GM12892 (cell line): ENCODE results near the gene TBC1D5.

ENCODE experiments used
- DNase-seq: peaks from one replicate; pipeline ENCODE4 v3.0.0; 2011; ENCODE audit not compliant: insufficient read length
- FAIRE-seq: peaks from 2 replicates; lab custom pipeline; 2011; peaks lifted over from hg19 to GRCh38; lab: Jason Lieb, UNC
- POLR2A ChIP-seq: IDR thresholded peaks from 2 replicates; pipeline ENCODE4 v1.6.1; 2011; ENCODE audit warnings: low read depth, low read length, control low read depth
- POLR2AphosphoS5 ChIP-seq: IDR thresholded peaks from 2 replicates; pipeline ENCODE4 v1.6.1; 2011; ENCODE audit warnings: low read depth, low read length, control low read depth
- TAF1 ChIP-seq: IDR thresholded peaks from 2 replicates; pipeline ENCODE4 v1.6.1; 2011; ENCODE audit warnings: low read depth, mild to moderate bottlenecking, control low read depth, low read length, borderline replicate concordance

The TBC1D5 gene

DNA sequence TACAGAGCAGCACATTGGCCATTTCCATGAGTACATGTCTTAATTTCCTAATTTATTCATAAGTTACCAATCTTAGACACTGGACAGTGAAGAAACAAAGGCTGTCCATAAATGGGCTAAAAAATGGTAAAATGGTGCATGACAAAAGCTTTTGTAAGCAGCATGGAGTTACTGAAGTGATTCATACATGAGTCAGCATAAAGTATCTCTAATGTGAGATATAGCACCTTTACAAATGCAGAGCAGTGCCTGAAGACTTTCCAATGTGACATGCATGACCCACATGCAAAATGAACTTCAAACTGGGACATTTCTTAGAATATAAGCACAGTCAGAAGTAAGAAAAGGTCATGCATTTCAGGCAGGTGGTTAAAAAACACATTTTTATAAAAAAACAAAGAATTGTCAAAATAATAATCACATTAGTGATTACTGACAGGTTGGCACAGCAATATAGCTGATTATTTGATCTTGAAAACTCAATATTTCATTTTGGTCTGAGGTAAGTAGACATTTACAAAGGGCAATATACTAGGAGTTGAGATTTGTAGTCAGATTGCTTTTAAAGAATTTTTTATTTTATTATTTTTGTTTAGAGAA lies 558.4 kb downstream of the TBC1D5 start:
- no peak for FAIRE-seq

DNA sequence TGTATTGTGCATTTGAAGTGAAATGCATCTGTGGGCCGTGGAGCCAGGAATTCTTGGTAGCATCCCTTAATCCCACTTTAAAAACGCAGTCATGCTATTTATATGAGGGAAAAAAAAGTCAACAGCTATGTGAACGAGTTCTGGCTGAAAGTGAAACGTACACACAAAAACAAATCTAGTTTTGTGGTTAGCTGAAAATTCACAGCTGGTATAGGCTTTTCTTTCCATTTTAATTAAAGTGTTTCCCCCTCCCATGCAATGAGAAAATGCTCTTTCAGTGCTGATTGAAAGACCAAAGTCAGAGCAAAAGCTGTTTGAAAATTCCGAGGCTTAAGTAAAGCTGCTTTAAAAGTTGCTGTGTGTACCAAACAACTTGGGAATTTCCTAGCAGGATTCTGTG lies 560.3 kb downstream of the TBC1D5 start:
- no peak for TF ChIP-seq POLR2A
- TF ChIP-seq TAF1 = no peak
- no peak for TF ChIP-seq POLR2AphosphoS5
- no peak for DNase-seq
- FAIRE-seq = peak; percentile 87

More for the DNA sequence above, 558.4 kb downstream of the TBC1D5 start:
- TF ChIP-seq POLR2AphosphoS5 (no peak), POLR2A (no peak), TAF1 (no peak)
- no peak for DNase-seq

DNA sequence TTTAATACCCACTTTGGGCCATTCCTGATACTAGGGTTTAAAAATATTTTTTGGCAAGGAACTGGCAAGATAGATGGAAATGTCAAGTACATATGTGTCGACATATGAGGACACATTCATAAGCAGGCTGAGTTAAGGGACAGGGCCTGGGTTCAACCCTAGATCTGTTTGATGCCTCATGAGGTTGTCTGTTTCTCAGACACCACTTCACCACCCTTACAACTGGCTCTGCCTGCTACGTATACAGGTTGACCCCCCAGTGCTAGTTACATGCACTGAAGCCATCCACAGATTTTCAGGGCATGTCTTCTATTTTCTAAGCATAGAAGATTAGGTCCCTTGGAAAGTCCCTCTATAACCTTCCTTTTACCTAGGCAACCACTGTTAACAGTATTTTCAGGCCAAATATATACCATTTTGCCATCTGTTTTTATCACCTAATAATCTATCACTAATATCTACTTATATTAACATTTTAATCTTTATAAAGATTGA lies 561.0 kb downstream of the TBC1D5 start:
- FAIRE-seq = no peak
- TF ChIP-seq POLR2AphosphoS5 = no peak
- no peak for TF ChIP-seq TAF1
- no peak for TF ChIP-seq POLR2A
- no peak for DNase-seq

DNA sequence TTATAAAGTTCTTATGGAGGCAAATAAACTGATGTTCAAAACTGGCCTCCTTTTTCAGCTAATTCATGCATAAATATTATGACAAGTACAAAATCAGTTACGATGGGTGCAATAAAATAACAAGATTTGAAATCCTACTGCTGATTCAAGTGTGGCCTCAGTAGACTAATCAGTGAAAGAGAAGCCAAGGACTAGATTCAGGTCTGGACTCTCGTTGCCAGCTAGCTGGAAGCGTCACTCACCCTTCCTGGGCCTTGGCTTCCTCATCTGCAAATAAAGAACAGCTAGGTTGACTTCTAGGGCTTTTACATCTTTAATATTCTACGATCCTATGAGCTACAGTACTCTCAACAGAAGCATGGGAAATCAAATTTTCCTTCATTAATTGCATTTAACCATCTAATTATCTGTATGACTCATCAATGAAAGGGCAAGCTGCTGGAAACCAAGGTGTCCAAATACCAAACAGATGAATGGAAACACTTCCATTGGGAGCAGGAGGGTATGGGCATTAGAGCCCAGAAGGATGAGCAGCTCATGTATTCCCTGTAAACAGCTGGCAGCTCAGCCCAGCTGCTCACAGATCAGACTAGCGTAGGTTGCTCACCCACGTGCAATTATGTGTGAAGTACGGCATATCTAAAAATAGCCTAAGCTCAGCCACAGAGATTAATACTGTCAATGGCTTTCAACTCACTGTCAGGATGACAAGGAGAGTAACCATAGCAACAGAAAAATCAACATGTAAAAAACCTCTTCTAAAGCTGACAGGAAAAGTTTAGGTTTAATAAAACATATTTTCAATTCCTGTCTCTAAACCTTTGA lies 562.8 kb downstream of the TBC1D5 start:
- no peak for FAIRE-seq
- DNase-seq = no peak
- no peak for TF ChIP-seq POLR2AphosphoS5
- TF ChIP-seq TAF1 = no peak
- no peak for TF ChIP-seq POLR2A

DNA sequence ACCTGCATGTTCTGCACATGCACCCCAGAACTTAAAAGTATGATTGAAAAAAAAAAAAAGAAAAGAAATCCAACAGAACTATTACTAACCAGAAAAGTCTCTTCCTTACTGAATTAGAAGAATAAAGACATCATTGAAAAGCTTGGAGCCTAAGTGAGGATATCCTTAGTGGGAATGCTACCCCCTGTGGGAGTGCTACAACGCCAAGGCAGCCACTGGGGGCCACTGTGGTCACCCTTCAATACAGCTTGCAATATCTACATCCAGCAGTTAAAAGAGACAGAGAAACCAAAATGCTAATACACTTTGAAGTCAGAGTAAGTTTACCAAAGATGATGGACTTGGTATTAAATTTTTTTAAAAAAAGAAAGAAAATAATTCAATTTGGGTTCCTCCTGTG lies 565.7 kb downstream of the TBC1D5 start:
- FAIRE-seq (no peak), DNase-seq (no peak)
- no peak for TF ChIP-seq POLR2AphosphoS5
- TF ChIP-seq TAF1 = no peak
- TF ChIP-seq POLR2A = no peak

DNA sequence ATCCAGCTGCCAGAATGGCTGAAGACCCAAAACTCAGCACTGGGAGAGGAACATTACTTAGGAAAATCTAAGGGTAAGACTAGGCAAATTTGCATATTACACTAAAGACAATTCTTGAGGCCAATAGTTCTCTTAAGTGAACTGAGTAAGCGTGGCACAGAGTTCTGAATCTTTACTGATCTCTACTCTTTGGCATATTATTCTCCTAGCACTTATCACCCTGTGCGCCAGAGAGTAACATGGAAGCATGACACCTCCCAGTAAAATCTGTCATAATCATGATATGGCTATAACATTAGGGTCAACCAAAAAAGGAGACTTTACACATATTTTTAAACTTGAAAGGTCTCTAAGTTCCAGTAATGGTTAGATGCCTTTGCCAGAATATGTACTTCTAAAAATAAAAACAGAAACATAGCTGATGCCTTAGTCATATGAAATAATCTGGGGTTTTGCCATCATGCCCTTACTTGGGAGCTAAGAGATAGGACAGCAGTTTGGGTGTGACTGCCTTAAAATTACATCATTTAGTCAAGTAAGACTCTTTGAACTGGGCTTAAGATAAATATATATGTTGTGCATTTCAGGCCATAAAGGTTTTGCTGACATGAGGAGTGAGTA lies 567.1 kb downstream of the TBC1D5 start:
- DNase-seq (no peak), FAIRE-seq (no peak)
- TF ChIP-seq TAF1 (no peak), POLR2A (no peak), POLR2AphosphoS5 (no peak)

DNA sequence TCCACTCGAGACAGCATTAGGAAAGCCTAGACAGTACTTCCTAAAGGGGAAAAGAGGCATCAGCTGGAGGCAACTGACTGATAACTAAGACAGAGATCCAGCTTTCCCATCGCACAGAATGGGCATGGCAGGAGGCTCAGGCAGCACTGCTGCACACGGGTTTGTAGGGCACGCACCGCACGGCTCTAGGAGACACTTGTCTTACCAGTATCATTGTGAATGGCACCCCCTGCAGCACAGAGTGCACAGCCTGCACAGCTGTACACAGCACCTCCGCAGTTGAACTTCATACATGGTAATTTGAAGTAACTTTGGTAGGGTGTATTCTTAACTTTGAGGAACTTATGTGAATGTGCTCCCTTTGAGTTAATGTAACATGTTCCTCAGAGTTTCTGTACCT lies 576.1 kb downstream of the TBC1D5 start:
- FAIRE-seq (no peak), DNase-seq (no peak)
- TF ChIP-seq TAF1 = no peak

DNA sequence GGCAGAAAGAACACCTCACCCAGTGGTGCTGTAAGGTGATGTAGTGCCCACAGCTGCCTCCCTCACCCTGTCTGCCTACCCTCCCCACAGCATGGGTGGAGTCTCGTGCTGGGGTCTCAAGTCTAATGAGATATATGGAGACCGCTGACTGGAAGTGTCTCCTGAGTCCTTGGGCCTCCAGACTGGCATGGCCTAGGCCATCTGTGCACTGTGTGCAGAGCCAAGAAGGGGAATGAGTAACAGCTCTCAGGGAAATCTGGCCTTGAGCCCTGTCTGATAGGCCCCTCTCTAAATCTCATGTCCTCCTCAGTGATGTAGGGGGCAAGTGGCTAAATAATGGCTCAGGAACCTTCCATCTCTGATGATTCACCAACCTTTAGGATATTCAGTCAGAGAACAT lies 580.3 kb downstream of the TBC1D5 start:
- FAIRE-seq (no peak), DNase-seq (no peak)
- no peak for TF ChIP-seq TAF1
- no peak for TF ChIP-seq POLR2A
- TF ChIP-seq POLR2AphosphoS5 = no peak

DNA sequence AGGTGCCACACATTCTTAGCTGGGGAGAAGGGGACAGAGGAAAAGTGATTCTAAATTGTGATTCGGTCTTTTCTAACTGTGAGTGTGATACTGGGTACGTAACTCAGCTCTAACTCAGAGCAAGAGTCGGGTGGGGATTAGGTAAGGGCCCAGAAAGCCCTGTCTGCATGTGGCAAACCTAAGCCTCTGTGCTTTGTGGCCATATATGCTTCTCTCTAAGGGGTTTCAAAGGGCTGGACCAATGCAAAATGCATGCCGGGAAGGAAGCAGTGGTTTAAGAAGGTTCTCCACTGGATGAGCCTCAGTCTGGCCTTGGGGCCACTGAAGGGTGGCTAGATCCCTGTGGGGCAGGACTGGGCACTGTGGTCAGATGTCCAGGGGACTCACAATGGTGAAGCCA lies 581.8 kb downstream of the TBC1D5 start:
- no peak for DNase-seq
- no peak for TF ChIP-seq TAF1
- no peak for TF ChIP-seq POLR2A
- TF ChIP-seq POLR2AphosphoS5 = no peak
- no peak for FAIRE-seq

DNA sequence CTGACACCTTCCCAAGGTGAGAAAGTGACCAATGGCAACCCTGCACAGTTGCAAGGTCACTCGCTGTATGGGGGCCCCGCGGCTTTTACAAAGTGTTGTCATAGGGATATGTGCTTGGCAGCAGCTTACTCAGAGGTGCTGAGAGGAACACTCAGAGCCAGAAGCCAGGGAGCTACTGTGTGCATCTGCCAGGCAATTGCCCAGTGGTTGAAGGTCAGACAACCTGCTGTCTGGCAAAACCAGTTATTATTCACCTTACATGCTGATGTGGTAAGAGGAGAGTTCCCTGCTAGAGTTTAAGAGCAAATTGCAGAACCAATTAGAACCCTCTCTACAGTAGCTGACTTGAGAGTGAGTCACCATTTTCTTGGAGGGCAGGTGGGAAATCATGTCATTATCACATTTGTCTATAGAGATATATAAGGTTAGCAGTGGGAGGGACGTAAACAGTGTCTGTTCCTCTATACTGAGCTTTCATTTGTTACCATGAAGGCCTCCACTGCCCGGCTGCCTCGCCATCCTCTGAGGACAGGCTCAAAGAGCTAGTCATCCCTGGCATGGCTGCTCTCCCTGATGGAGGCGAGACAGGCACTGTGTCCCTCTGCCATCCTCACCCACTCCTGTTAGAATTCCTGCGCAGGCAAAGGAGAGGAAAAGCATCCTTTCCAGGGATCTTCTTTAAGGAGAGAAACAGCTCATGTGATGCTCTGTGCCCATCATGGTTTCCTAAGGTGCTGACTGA lies 583.3 kb downstream of the TBC1D5 start:
- FAIRE-seq (no peak), DNase-seq (no peak)
- TF ChIP-seq TAF1 (no peak), POLR2AphosphoS5 (no peak), POLR2A (no peak)

DNA sequence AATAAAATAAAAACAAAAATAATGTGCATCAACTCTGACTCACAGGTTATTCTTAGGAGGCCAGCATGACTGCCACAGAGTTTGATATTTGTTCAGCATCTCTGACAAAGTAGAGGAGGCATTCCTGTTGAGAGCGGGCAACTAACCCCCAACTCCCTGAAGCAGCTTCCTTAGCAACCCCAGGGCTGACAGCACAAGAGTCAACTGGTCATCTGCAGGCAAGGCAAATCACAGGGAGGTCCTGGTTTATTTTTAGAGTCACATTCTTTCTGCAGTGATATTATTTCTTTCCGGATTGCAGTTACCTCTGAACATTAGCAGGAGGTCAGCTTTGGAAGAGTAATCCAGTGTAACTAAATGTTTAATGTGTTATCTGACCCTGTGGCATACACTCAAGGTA lies 584.7 kb downstream of the TBC1D5 start:
- no peak for FAIRE-seq

More for the DNA sequence above, 584.7 kb downstream of the TBC1D5 start:
- TF ChIP-seq TAF1 = no peak
- no peak for TF ChIP-seq POLR2AphosphoS5
- no peak for TF ChIP-seq POLR2A
- no peak for DNase-seq
